Measurements from ENCODE around the gene ARMC6. TPM values are rescaled to one million over a fixed set of nuclear protein-coding genes. Genes with fewer than 3 reads are reported as not detected.
"Not testable (repeated sequence)": the region's sequence is repeated elsewhere in the genome, so short reads cannot be mapped to it uniquely, and the experiment has no call there.

Gene ARMC6
- total RNA-seq, 1 donor from 2014 or later = 34.6 TPM

- peaks cover 18% of the 10 kb centered on the region for H3K36me3 Mint-ChIP-seq
Observed at GRCh38 chr19:19022380-19022961, 10.9 kb upstream of the ARMC6 start.

GRCh38 chr19:19023376-19023775, 10.0 kb upstream of the ARMC6 start:
- DNase-seq (ENCODE audit: extremely low spot score, unreplicated experiment); H3K27ac Mint-ChIP-seq; H3K9me3 Mint-ChIP-seq; H3K4me1 Mint-ChIP-seq (ENCODE audit: unreplicated experiment); H3K4me3 Mint-ChIP-seq; H3K27me3 Mint-ChIP-seq: not testable (repeated sequence)
- H3K36me3 Mint-ChIP-seq = peaks cover 25% of the 10 kb centered on the region

More at GRCh38 chr19:19022380-19022961, 10.9 kb upstream of the ARMC6 start:
- no peak overlapping the region for H3K4me3 Mint-ChIP-seq
- no peak overlapping the region for H3K27ac Mint-ChIP-seq
- H3K27me3 Mint-ChIP-seq = no peaks in the 10 kb centered on the region
- DNase-seq (ENCODE audit: extremely low spot score, unreplicated experiment) = no peak
- TF ChIP-seq CTCF (conservative IDR thresholded peaks at IDR 0.05) = no peak
- H3K4me1 Mint-ChIP-seq (ENCODE audit: unreplicated experiment) = peaks cover 4% of the 10 kb centered on the region
- no peaks in the 10 kb centered on the region for H3K9me3 Mint-ChIP-seq

- peaks cover 4% of the 10 kb centered on the region for H3K4me1 Mint-ChIP-seq (ENCODE audit: unreplicated experiment)
- DNase-seq (ENCODE audit: extremely low spot score, unreplicated experiment) = no peak
- H3K27me3 Mint-ChIP-seq = no peaks in the 10 kb centered on the region
- peaks cover 25% of the 10 kb centered on the region for H3K36me3 Mint-ChIP-seq
- H3K9me3 Mint-ChIP-seq = no peaks in the 10 kb centered on the region
- H3K27ac Mint-ChIP-seq = no peak overlapping the region
- no peak for TF ChIP-seq CTCF (conservative IDR thresholded peaks at IDR 0.05)
- no peak overlapping the region for H3K4me3 Mint-ChIP-seq
Observed at GRCh38 chr19:19025861-19026260, 7.5 kb upstream of the ARMC6 start.

- H3K36me3 Mint-ChIP-seq = peaks cover 25% of the 10 kb centered on the region
- no peak for TF ChIP-seq CTCF (conservative IDR thresholded peaks at IDR 0.05)
- H3K27me3 Mint-ChIP-seq = no peaks in the 10 kb centered on the region
- peaks cover 4% of the 10 kb centered on the region for H3K4me1 Mint-ChIP-seq (ENCODE audit: unreplicated experiment)
- H3K27ac Mint-ChIP-seq = no peak overlapping the region
- H3K4me3 Mint-ChIP-seq = no peak overlapping the region
- DNase-seq (ENCODE audit: extremely low spot score, unreplicated experiment) = no peak
- H3K9me3 Mint-ChIP-seq = no peaks in the 10 kb centered on the region
Observed at GRCh38 chr19:19026299-19026971, 7.0 kb upstream of the ARMC6 start.

- H3K27ac Mint-ChIP-seq = no peak overlapping the region
- peaks cover 10% of the 10 kb centered on the region for H3K4me1 Mint-ChIP-seq (ENCODE audit: unreplicated experiment)
- H3K4me3 Mint-ChIP-seq = no peak overlapping the region
- TF ChIP-seq CTCF (conservative IDR thresholded peaks at IDR 0.05) = no peak
- H3K9me3 Mint-ChIP-seq = no peaks in the 10 kb centered on the region
- peaks cover 25% of the 10 kb centered on the region for H3K36me3 Mint-ChIP-seq
- no peaks in the 10 kb centered on the region for H3K27me3 Mint-ChIP-seq
- DNase-seq (ENCODE audit: extremely low spot score, unreplicated experiment) = no peak
Observed at GRCh38 chr19:19027228-19027627, 6.2 kb upstream of the ARMC6 start.

- Mint-ChIP-seq H3K4me3 (no peak overlapping the region), H3K27ac (no peak overlapping the region), H3K27me3 (no peaks in the 10 kb centered on the region), H3K36me3 (peaks cover 25% of the 10 kb centered on the region), H3K9me3 (no peaks in the 10 kb centered on the region), H3K4me1 (ENCODE audit: unreplicated experiment) (peaks cover 9% of the 10 kb centered on the region)
- TF ChIP-seq CTCF (conservative IDR thresholded peaks at IDR 0.05) = no peak
- DNase-seq (ENCODE audit: extremely low spot score, unreplicated experiment) = no peak
Observed at GRCh38 chr19:19028526-19028925, 4.9 kb upstream of the ARMC6 start.

Measured in type B pancreatic cell (in vitro differentiated cells).